Esophagus muscularis mucosa (tissue), 4 donors: ENCODE data around the gene COL3A1. TPM values are rescaled to one million over a fixed set of nuclear protein-coding genes. Genes with fewer than 3 reads are reported as not detected.

Experiments used
- DNase-seq: peaks from one replicate; pipeline ENCODE4 v3.0.0-alpha.2; 2017; ENCODE audit errors: extremely low spot score
- H3K27ac ChIP-seq, 4 donors: fragments of 200-600 bp; sonication (generic); replicated peaks in 1 of 4; 1 replicate in 3 of 4; 2 replicates in 1 of 4; pipeline ENCODE4 v1.5.1; 2016 to 2019; ENCODE audit warnings: mild to moderate bottlenecking in 1 of 4
- H3K27me3 ChIP-seq, 4 donors: fragments of 200-600 bp; sonication (generic); one replicate each; pipeline versions ENCODE4 v1.5.1 to v1.6.0; 2016 to 2019
- H3K36me3 ChIP-seq, 4 donors: fragments of 200-600 bp; sonication (generic); one replicate each; pipeline ENCODE4 v1.5.1; 2016 to 2019
- H3K4me1 ChIP-seq, 4 donors: fragments of 200-600 bp; sonication (generic); one replicate each; pipeline ENCODE4 v1.5.1; 2016 to 2019
- H3K4me3 ChIP-seq, 4 donors: fragments of 200-600 bp; sonication (generic); 1 replicate in 2 of 4; 2 replicates in 2 of 4; pipeline ENCODE4 v1.5.1; 2016 to 2019; ENCODE audit warnings: mild to moderate bottlenecking in 4 of 4, moderate library complexity in 1 of 4
- H3K9me3 ChIP-seq, 4 donors: fragments of 200-600 bp; sonication (generic); 1 replicate in 3 of 4; 2 replicates in 1 of 4; pipeline ENCODE4 v1.5.1; 2016 to 2019
- EP300 ChIP-seq: sonication (generic); formaldehyde crosslinking; IDR thresholded peaks from one replicate; pipeline ENCODE4 v1.6.1; 2017; ENCODE audit warnings: antibody characterized with exemption
- POLR2A ChIP-seq: fragments of 450-650 bp; IDR thresholded peaks from one replicate; pipeline ENCODE4 v1.6.1; 2017; ENCODE audit warnings: antibody characterized with exemption, moderate library complexity, mild to moderate bottlenecking, low read depth
- POLR2AphosphoS5 ChIP-seq, 2 donors: sonication (generic); formaldehyde crosslinking; IDR thresholded peaks; one replicate each; pipeline ENCODE4 v1.6.1; 2017; ENCODE audit warnings: antibody characterized with exemption in 2 of 2
- WGBS: methylation state at CpG from one replicate; pipeline ENCODE4 v1.1.5; 2018; 5-methylcytosine and 5-hydroxymethylcytosine counted together
- intact Hi-C: fragments of 100-400 bp; cut with DNase I; formaldehyde crosslinking; loops from one replicate; pipeline ENCODE4 v1.15.1; 2023
- total RNA-seq, 4 donors: library from RNA; depleted of rRNA; stranded (reverse); fragments of >200 nt; gene quantifications; one replicate each; pipeline versions ENCODE4 v1.1.0 to v1.2.1, GENCODE V29; 2016
- TF ChIP-seq, protein P1 (sequence below), 3 experiments: fragments of 200-600 bp in 2 of 3; fragments of 450-650 bp in 1 of 3; sonication (generic) in 2 of 3; IDR thresholded peaks; one replicate each; pipeline ENCODE4 v1.5.1; 2017 to 2019; ENCODE audit warnings: antibody characterized with exemption in 3 of 3, mild to moderate bottlenecking in 2 of 3, moderate library complexity in 1 of 3

COL3A1 gene
- total RNA-seq, 4 donors from 2014 or later: 182 to 480 (median 236) TPM

- Histone ChIP-seq H3K27me3 (no peaks in the 10 kb centered on the region), H3K36me3 (peaks cover 10 to 44% (median 21%) of the 10 kb centered on the region in 4 donors), H3K27ac (no peak overlapping the region), H3K4me1 (peaks cover 0 to 23% (median 21%) of the 10 kb centered on the region in 4 donors), H3K4me3 (no peak overlapping the region), H3K9me3 (no peaks in the 10 kb centered on the region)
- DNase-seq: no peak
- TF ChIP-seq EP300 (no peak), POLR2AphosphoS5 (IDR thresholded peaks at IDR 0.05) (no peak), POLR2A (no peak)
- TF ChIP-seq, protein P1, sequence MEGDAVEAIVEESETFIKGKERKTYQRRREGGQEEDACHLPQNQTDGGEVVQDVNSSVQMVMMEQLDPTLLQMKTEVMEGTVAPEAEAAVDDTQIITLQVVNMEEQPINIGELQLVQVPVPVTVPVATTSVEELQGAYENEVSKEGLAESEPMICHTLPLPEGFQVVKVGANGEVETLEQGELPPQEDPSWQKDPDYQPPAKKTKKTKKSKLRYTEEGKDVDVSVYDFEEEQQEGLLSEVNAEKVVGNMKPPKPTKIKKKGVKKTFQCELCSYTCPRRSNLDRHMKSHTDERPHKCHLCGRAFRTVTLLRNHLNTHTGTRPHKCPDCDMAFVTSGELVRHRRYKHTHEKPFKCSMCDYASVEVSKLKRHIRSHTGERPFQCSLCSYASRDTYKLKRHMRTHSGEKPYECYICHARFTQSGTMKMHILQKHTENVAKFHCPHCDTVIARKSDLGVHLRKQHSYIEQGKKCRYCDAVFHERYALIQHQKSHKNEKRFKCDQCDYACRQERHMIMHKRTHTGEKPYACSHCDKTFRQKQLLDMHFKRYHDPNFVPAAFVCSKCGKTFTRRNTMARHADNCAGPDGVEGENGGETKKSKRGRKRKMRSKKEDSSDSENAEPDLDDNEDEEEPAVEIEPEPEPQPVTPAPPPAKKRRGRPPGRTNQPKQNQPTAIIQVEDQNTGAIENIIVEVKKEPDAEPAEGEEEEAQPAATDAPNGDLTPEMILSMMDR (IDR thresholded peaks at IDR 0.05): no peak
- WGBS: 93% methylated on average over 3 of the region's 3 CpGs
- intact Hi-C loops: no loop called here
Measured at GRCh38 chr2:189013031-189013430, 38.9 kb downstream of the COL3A1 start.

DNA sequence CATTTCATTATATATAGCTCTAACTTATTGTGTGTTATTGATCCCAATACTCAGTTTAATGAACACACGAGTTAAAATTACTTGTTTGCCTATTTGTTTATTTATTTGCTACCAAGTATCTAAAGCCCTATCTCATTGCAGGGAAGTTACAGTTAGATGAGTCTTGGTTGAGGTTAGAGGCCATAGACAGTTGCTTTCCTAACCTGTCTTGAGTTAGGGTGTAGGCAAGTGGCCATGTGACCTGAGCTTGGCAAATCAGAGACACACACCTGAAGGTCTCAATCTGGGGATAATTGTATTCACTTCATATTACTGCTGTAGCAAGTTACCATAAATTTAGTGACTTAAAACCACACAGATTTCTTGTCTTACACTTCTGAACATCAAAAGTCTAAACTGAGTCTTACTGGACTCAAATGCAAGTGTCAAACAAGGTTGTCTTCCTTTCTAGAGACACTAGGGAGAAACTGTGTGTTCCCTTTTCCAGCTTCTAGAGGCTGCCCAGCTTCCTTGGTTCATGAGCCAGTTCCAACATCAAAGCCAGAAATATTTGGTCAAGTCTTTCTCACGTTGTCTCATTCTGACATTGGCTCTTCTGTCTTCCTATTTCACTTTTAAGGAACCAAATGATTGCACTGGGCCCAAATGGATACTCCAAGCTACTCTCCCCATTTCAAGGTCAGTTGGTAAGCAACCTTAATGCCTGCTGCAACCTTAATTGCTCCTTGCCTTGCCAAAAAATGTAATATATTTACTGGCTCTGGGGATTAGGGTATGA is 39.7 kb downstream of the COL3A1 start:
- no peak for DNase-seq
- TF ChIP-seq POLR2AphosphoS5 (IDR thresholded peaks at IDR 0.05) (peak in 1 of 2 donors; percentile 8), EP300 (no peak)
- intact Hi-C loops: no loop called here
- Histone ChIP-seq H3K4me3 (no peak overlapping the region), H3K27me3 (no peaks in the 10 kb centered on the region), H3K4me1 (peaks cover 0 to 23% (median 21%) of the 10 kb centered on the region in 4 donors), H3K27ac (peak overlapping the region; percentile 24 to 75 (median 55)), H3K36me3 (peaks cover 2 to 36% (median 13%) of the 10 kb centered on the region in 4 donors), H3K9me3 (no peaks in the 10 kb centered on the region)
- WGBS: 79% methylated on average over 2 of the region's 2 CpGs

DNA sequence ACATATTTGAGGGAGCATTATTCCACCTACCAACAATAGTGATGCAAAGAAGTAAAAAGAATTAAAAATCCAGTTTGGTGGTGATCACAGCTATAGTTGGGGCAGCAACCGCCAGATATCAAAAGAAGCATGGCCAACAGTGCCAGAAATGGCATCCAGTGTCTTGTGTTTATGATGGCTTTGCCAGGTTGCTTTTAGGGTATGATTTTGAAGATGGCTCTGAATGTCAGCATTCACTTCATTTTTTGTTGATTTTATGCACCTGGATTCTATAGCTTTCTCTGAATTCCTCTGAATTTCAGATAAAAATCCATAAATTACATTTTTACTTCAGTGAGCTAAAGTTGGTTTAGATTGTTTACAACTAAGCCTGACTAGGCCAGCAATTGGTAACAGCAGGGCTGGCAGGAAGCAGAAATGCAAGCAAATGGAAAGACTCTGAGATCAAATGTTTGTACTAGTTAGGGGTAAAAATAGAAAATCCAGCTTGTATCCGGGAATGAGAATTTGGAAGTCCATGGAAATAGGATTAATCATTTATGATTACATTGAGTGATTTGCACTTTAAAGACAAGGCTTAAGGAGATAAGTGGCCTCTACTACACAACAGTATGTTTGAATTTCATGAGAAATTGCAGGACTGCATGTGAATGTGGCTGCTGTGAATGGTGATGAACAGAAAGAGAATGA is 40.4 kb downstream of the COL3A1 start:
- TF ChIP-seq EP300 (no peak), POLR2A (no peak), POLR2AphosphoS5 (IDR thresholded peaks at IDR 0.05) (no peak)
- TF ChIP-seq, protein P1 (IDR thresholded peaks at IDR 0.05): no peak
- no peak for DNase-seq
- WGBS: 42% methylated on average over 2 of the region's 2 CpGs
- Histone ChIP-seq H3K4me1 (peaks cover 0 to 23% (median 21%) of the 10 kb centered on the region in 4 donors), H3K36me3 (peaks cover 0 to 28% (median 8%) of the 10 kb centered on the region in 4 donors), H3K4me3 (no peak overlapping the region), H3K27ac (peak overlapping the region; percentile 24 to 75 (median 55)), H3K27me3 (no peaks in the 10 kb centered on the region), H3K9me3 (no peaks in the 10 kb centered on the region)
- intact Hi-C loops: no loop called here

DNA sequence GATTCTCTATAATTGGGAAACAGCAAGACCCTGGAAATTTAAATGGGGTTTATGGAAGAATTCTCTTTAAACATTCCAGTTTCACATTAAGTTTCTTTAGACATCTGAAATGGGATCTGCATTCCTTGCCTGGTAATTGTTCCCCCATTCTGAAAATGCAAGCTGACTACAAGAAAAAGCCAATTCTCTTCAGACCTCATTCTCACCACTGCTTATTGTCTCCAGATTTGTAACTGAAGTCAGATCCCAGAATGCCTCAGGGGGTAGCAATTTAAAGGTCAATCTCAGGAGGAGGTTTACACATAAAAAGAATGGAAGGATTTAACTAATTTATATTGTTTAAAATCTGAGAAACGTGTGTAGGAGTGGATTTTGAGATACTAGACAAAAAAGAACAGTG is 41.2 kb downstream of the COL3A1 start:
- no peak overlapping the region for H3K4me3 ChIP-seq
- H3K9me3 ChIP-seq: no peaks in the 10 kb centered on the region
- no peak for TF ChIP-seq POLR2AphosphoS5 (IDR thresholded peaks at IDR 0.05)
- TF ChIP-seq EP300: no peak
- no peak for TF ChIP-seq POLR2A
- H3K27me3 ChIP-seq: no peaks in the 10 kb centered on the region
- peaks cover 0 to 21% (median 6%) of the 10 kb centered on the region in 4 donors for H3K36me3 ChIP-seq
- DNase-seq: no peak
- intact Hi-C loops: no loop called here
- H3K27ac ChIP-seq: peak overlapping the region in 2 of 4 donors; percentile 44 to 66
- peaks cover 0 to 23% (median 21%) of the 10 kb centered on the region in 4 donors for H3K4me1 ChIP-seq
- WGBS: 58% methylated on average over 1 of the region's 1 CpG

GRCh38 chr2:189016311-189016861 is 42.2 kb downstream of the COL3A1 start:
- intact Hi-C loops: no loop called here
- H3K4me3 ChIP-seq: no peak overlapping the region
- H3K36me3 ChIP-seq: peaks cover 0 to 10% (median 2%) of the 10 kb centered on the region in 4 donors
- no peak overlapping the region for H3K27ac ChIP-seq
- peaks cover 0 to 26% (median 22%) of the 10 kb centered on the region in 4 donors for H3K4me1 ChIP-seq
- H3K9me3 ChIP-seq: no peaks in the 10 kb centered on the region
- no peak for DNase-seq
- H3K27me3 ChIP-seq: no peaks in the 10 kb centered on the region
- TF ChIP-seq POLR2AphosphoS5 (IDR thresholded peaks at IDR 0.05): no peak
- no peak for TF ChIP-seq POLR2A
- TF ChIP-seq, protein P1 (IDR thresholded peaks at IDR 0.05): no peak
- no peak for TF ChIP-seq EP300
